B cell (primary cell): ENCODE results near the gene FRMD4A. TPM values are rescaled to one million over a fixed set of nuclear protein-coding genes. Genes with fewer than 3 reads are reported as not detected.

Source experiments
- ATAC-seq: fragments of 200-7000 bp; cut with Tn5 transposase; one replicate; pipeline ENCODE4 v1.10.0; 2021; ENCODE audit warnings: low read depth, mild to moderate bottlenecking, moderate number of reproducible peaks, moderate library complexity
- CTCF ChIA-PET: fragments of 350-600 bp; sonication (Branson Sonifier 250); formaldehyde crosslinking; loops from one replicate; lab custom pipeline; 2021; ENCODE audit warnings: antibody characterized with exemption, inconsistent platforms; lab: Charles Lee
- POLR2A ChIA-PET: fragments of 350-600 bp; sonication (Branson Sonifier 250); formaldehyde crosslinking; loops from one replicate; lab custom pipeline; 2021; ENCODE audit warnings: antibody characterized with exemption; lab: Charles Lee
- DNase-seq: peaks from one replicate; pipeline ENCODE4 v3.0.0; 2013
- H2AFZ ChIP-seq: 2 replicates; pipeline ENCODE4 v1.6.1; 2012; ENCODE audit warnings: mild to moderate bottlenecking, low read depth, low read length; ENCODE audit not compliant: insufficient read depth, poor library complexity, severe bottlenecking
- H3K27ac ChIP-seq, 2 donors: 1 replicate in 1 of 2; 2 replicates in 1 of 2; pipeline ENCODE4 v1.5.1; 2012 to 2013; ENCODE audit warnings: low read length in 2 of 2, mild to moderate bottlenecking in 2 of 2, moderate library complexity in 1 of 2
- H3K27me3 ChIP-seq, 4 experiments: fragments of 200-600 bp in 1 of 4; sonication (generic) in 1 of 4; replicated peaks in 1 of 4; 1 replicate in 2 of 4; 2 replicates in 2 of 4; pipeline versions ENCODE4 v1.6.1 to v1.7.0; 2013 to 2016; ENCODE audit warnings: low read length in 3 of 4, mild to moderate bottlenecking in 2 of 4, mixed read lengths in 1 of 4, moderate library complexity in 1 of 4; ENCODE audit not compliant: insufficient read depth in 4 of 4, control insufficient read depth in 3 of 4; ENCODE audit errors: control extremely low read depth in 1 of 4
- H3K36me3 ChIP-seq, 2 experiments: replicated peaks in 1 of 2; 1 replicate in 1 of 2; 2 replicates in 1 of 2; pipeline versions ENCODE4 v1.6.1 to v1.7.1; 2013; ENCODE audit warnings: low read length in 1 of 2; ENCODE audit not compliant: insufficient read depth in 2 of 2, control insufficient read depth in 1 of 2; ENCODE audit errors: control extremely low read depth in 1 of 2, extremely low read depth in 1 of 2
- H3K4me1 ChIP-seq, 2 donors: fragments of 200-600 bp in 1 of 2; sonication (generic) in 1 of 2; 1 replicate in 1 of 2; 2 replicates in 1 of 2; pipeline versions ENCODE4 v1.5.1 to v1.6.1; 2013 to 2017; ENCODE audit warnings: low read length in 2 of 2; ENCODE audit not compliant: control insufficient read depth in 2 of 2, insufficient read depth in 2 of 2
- H3K4me2 ChIP-seq: replicated peaks from 2 replicates; pipeline ENCODE3; 2012; ENCODE audit warnings: mild to moderate bottlenecking, low read depth, low read length; ENCODE audit not compliant: poor library complexity, severe bottlenecking
- H3K4me3 ChIP-seq, 5 experiments: fragments of 200-600 bp in 1 of 5; sonication (generic) in 1 of 5; 1 replicate in 3 of 5; 2 replicates in 2 of 5; pipeline versions ENCODE4 v1.5.1 to v1.7.0; 2011 to 2016; ENCODE audit warnings: low read length in 4 of 5, mild to moderate bottlenecking in 4 of 5, low read depth in 2 of 5, control low read depth in 1 of 5, moderate library complexity in 1 of 5; ENCODE audit not compliant: insufficient read depth in 1 of 5; ENCODE audit errors: control extremely low read depth in 1 of 5, extremely low read depth in 1 of 5
- H3K79me2 ChIP-seq: fragments of 200-600 bp; sonication (generic); one replicate; pipeline ENCODE4 v1.6.0; 2016; ENCODE audit warnings: low read length; ENCODE audit not compliant: control insufficient read depth, insufficient read depth
- H3K9ac ChIP-seq: fragments of 200-600 bp; sonication (generic); 2 replicates; pipeline ENCODE4 v1.6.1; 2017; ENCODE audit warnings: mild to moderate bottlenecking, low read length, moderate library complexity
- H3K9me3 ChIP-seq, 3 donors: one replicate each; pipeline versions ENCODE4 v1.6.1 to v1.7.1; 2013; ENCODE audit warnings: low read length in 2 of 3; ENCODE audit not compliant: control insufficient read depth in 2 of 3, insufficient read depth in 1 of 3; ENCODE audit errors: control extremely low read depth in 1 of 3
- H4K20me1 ChIP-seq: 2 replicates; pipeline ENCODE4 v1.6.0; 2012; ENCODE audit warnings: mild to moderate bottlenecking, low read length; ENCODE audit not compliant: insufficient read depth, control insufficient read depth, poor library complexity, severe bottlenecking
- H3K27ac Mint-ChIP-seq: one replicate; pipeline ENCODE4 v1.8.0; 2021; ENCODE audit warnings: mixed read lengths
- H3K27me3 Mint-ChIP-seq: one replicate; pipeline ENCODE4 v1.8.0; 2021; ENCODE audit warnings: mixed read lengths
- H3K4me1 Mint-ChIP-seq: one replicate; pipeline ENCODE4 v1.8.0; 2021; ENCODE audit warnings: mixed read lengths
- H3K4me3 Mint-ChIP-seq: one replicate; pipeline ENCODE4 v1.8.0; 2021; ENCODE audit warnings: mixed read lengths
- H3K9me3 Mint-ChIP-seq: one replicate; pipeline ENCODE4 v1.8.0; 2022; ENCODE audit warnings: mixed read lengths; ENCODE audit not compliant: insufficient read depth
- CTCF ChIP-seq: fragments of 200-600 bp; IDR thresholded peaks from one replicate; pipeline ENCODE4 v1.8.0; 2022; ENCODE audit warnings: antibody characterized with exemption, mild to moderate bottlenecking
- EZH2 ChIP-seq: IDR thresholded peaks from 2 replicates; pipeline ENCODE4 v1.6.1; 2012; ENCODE audit warnings: borderline replicate concordance, low read depth, mild to moderate bottlenecking, moderate library complexity, low read length; ENCODE audit not compliant: insufficient read depth, poor library complexity, severe bottlenecking
- WGBS: methylation state at CpG from one replicate; pipeline ENCODE4 v1.1.5; 2013; ENCODE audit warnings: missing lambda C conversion rate; ENCODE audit not compliant: insufficient coverage; 5-methylcytosine and 5-hydroxymethylcytosine counted together
- intact Hi-C: fragments of 100-400 bp; cut with micrococcal nuclease; formaldehyde crosslinking; loops from one replicate; pipeline ENCODE4 v1.10.0; 2022
- polyA plus RNA-seq: library from polyadenylated mRNA; depleted of rRNA; stranded (reverse); fragments of >200 nt; gene quantifications from 2 replicates; pipeline ENCODE4 v1.2.3, GENCODE V29; 2012
- total RNA-seq, 2 donors: library from RNA; stranded (reverse); fragments of 120-200 nt in 1 of 2; gene quantifications; 1 replicate in 1 of 2; 2 replicates in 1 of 2; pipeline versions ENCODE4 v1.2.3 to v1.2.4, GENCODE V29; 2013 to 2022

FRMD4A gene
- total and polyA plus RNA-seq, 2 donors (not counting 1 experiment from before 2014, with no cell fraction given): 0.76 to 3.4 TPM

- CTCF ChIA-PET: no interaction called here
- H3K79me2 ChIP-seq: no peaks in the 10 kb centered on the region
- ATAC-seq: no peak
- no peak overlapping the region for H3K27ac ChIP-seq
- H3K4me1 ChIP-seq: peaks cover 15% of the 10 kb centered on the region in 2 donors
- no peak overlapping the region for H3K27ac Mint-ChIP-seq
- POLR2A ChIA-PET: no interaction called here
- no peak overlapping the region for H3K9ac ChIP-seq
- peaks cover 0 to 25% (median 9%) of the 10 kb centered on the region in 4 experiments for H3K27me3 ChIP-seq
- WGBS: no CpG with 5 or more reads among the region's 4 CpGs
- no peaks in the 10 kb centered on the region for H3K9me3 ChIP-seq
- no peaks in the 10 kb centered on the region for H3K9me3 Mint-ChIP-seq
- no peaks in the 10 kb centered on the region for H4K20me1 ChIP-seq
- DNase-seq: no peak
- peaks cover 21% of the 10 kb centered on the region for H3K4me1 Mint-ChIP-seq
- no peak overlapping the region for H3K4me2 ChIP-seq
- peaks cover 26% of the 10 kb centered on the region for H3K27me3 Mint-ChIP-seq
- TF ChIP-seq CTCF: no peak
- no peak for TF ChIP-seq EZH2
- no peak overlapping the region for H3K4me3 Mint-ChIP-seq
- intact Hi-C loops: no loop called here
- H3K36me3 ChIP-seq: no peaks in the 10 kb centered on the region
- no peak overlapping the region for H3K4me3 ChIP-seq
- no peak overlapping the region for H2AFZ ChIP-seq
Measured at GRCh38 chr10:14004536-14004935, 326.2 kb downstream of the FRMD4A start.

GRCh38 chr10:14003517-14004184 lies 327.1 kb downstream of the FRMD4A start:
- Histone ChIP-seq H3K79me2 (no peaks in the 10 kb centered on the region), H3K36me3 (no peaks in the 10 kb centered on the region), H4K20me1 (no peaks in the 10 kb centered on the region), H2AFZ (no peak overlapping the region), H3K4me1 (peaks cover 11% of the 10 kb centered on the region in 2 donors), H3K9me3 (no peaks in the 10 kb centered on the region), H3K9ac (no peak overlapping the region), H3K27ac (no peak overlapping the region), H3K27me3 (peaks cover 0 to 21% (median 7%) of the 10 kb centered on the region in 4 experiments), H3K4me2 (no peak overlapping the region), H3K4me3 (no peak overlapping the region)
- WGBS: 69% methylated on average over 2 of the region's 9 CpGs
- ChIA-PET POLR2A (no interaction called here), CTCF (no interaction called here)
- no peak overlapping the region for H3K4me3 Mint-ChIP-seq
- ATAC-seq (no peak), DNase-seq (no peak)
- H3K27me3 Mint-ChIP-seq: peaks cover 26% of the 10 kb centered on the region
- no peak overlapping the region for H3K27ac Mint-ChIP-seq
- TF ChIP-seq CTCF (no peak), EZH2 (no peak)
- H3K4me1 Mint-ChIP-seq: peaks cover 13% of the 10 kb centered on the region
- intact Hi-C loops: no loop called here
- no peaks in the 10 kb centered on the region for H3K9me3 Mint-ChIP-seq
